Colonic mucosa (tissue), 4 donors: ENCODE measurements around the gene ATF7. TPM values are rescaled to one million over a fixed set of nuclear protein-coding genes. Genes with fewer than 3 reads are reported as not detected.
A peak's percentile ranks its signal among the peaks of the same experiment; 100 is the strongest.

ENCODE experiments used
- DNase-seq: peaks from one replicate; pipeline ENCODE4 v3.0.0-alpha.2; 2020
- H3K27ac ChIP-seq: fragments of 200-600 bp; one replicate; pipeline ENCODE4 v1.8.0; 2021
- H3K27me3 ChIP-seq: fragments of 200-600 bp; one replicate; pipeline ENCODE4 v1.8.0; 2021
- H3K36me3 ChIP-seq: fragments of 200-600 bp; one replicate; pipeline ENCODE4 v1.8.0; 2021
- H3K4me1 ChIP-seq: fragments of 200-600 bp; one replicate; pipeline ENCODE4 v1.8.0; 2021; ENCODE audit warnings: mild to moderate bottlenecking
- H3K4me3 ChIP-seq: fragments of 200-600 bp; one replicate; pipeline ENCODE4 v1.8.0; 2021
- H3K9ac ChIP-seq, 2 donors: one replicate each; pipeline ENCODE4 v1.7.0; 2013; ENCODE audit warnings: control low read depth in 2 of 2, low read depth in 2 of 2, low read length in 2 of 2
- H3K9me3 ChIP-seq: fragments of 200-600 bp; one replicate; pipeline ENCODE4 v1.8.0; 2021
- CTCF ChIP-seq: fragments of 200-600 bp; IDR thresholded peaks from one replicate; pipeline ENCODE4 v1.8.0; 2022; ENCODE audit warnings: antibody characterized with exemption, mild to moderate bottlenecking
- intact Hi-C: fragments of 100-400 bp; cut with DNase I; formaldehyde crosslinking; loops from one replicate; pipeline ENCODE4 v1.14.1; 2022
- total RNA-seq, 2 donors: library from RNA; stranded (reverse); fragmentation: NEBNext Ultra II Directional in 1 of 2; extraction: Animal tissue kit (Norgen Biotek cat#: 25700) in 1 of 2; gene quantifications; one replicate each; pipeline ENCODE4 v1.2.1, GENCODE V29; 2021
- donor health status: healthy.
- donor health status: DM: no; HTN: no; CAD: no.
- donor health status: DM: no; HTN: no; CAD: no.

Gene ATF7
- total RNA-seq, 2 donors from 2014 or later: 31.1 to 38.5 TPM

GRCh38 chr12:53500776-53501614 lies 125.2 kb downstream of the ATF7 start, which contains the start of gene TARBP2:
Gene TARBP2, plus strand, starts transcription at chr12:53501283. Its CDS starts 126 bp downstream, at chr12:53501409.
- Histone ChIP-seq H3K9ac (peak within 1 kb of the TSS; percentile 79 to 96), H3K36me3 (no peaks in the 10 kb centered on the region), H3K9me3 (no peaks in the 10 kb centered on the region), H3K27me3 (no peaks in the 10 kb centered on the region), H3K4me3 (peak within 1 kb of the TSS; percentile 69), H3K27ac (peak within 1 kb of the TSS; percentile 97), H3K4me1 (peaks cover 13% of the 10 kb centered on the region)
- intact Hi-C loops: loop anchor here (10.0 kb wide), 2 partner anchors 46 to 166 kb away; partner anchors contain the start of genes PCBP2 and SP7
- TF ChIP-seq CTCF: no peak
- peak; percentile 98 for DNase-seq

GRCh38 chr12:53500142-53500775 lies 125.9 kb downstream of the ATF7 start:
- H3K4me1 ChIP-seq: peaks cover 14% of the 10 kb centered on the region
- peak overlapping the region; percentile 69 for H3K4me3 ChIP-seq
- no peaks in the 10 kb centered on the region for H3K9me3 ChIP-seq
- TF ChIP-seq CTCF: no peak
- intact Hi-C loops: loop anchor here (10.0 kb wide), 2 partner anchors 45 to 165 kb away; partner anchors contain the start of genes PCBP2 and SP7
- H3K36me3 ChIP-seq: no peaks in the 10 kb centered on the region
- no peaks in the 10 kb centered on the region for H3K27me3 ChIP-seq
- H3K27ac ChIP-seq: peak overlapping the region; percentile 97
- H3K9ac ChIP-seq: peak overlapping the region; percentile 79 to 96
- DNase-seq: peak; percentile 62

GRCh38 chr12:53499266-53500141 lies 126.7 kb downstream of the ATF7 start, which contains the start of gene MAP3K12:
Gene MAP3K12, minus strand, starts transcription at chr12:53499458. Its CDS starts 12,067 bp downstream, at chr12:53487391.
- intact Hi-C loops: loop anchor here (10.0 kb wide), 2 partner anchors 45 to 165 kb away; partner anchors contain the start of genes PCBP2 and SP7

GRCh38 chr12:53498235-53498630 lies 127.9 kb downstream of the ATF7 start:
- H3K4me1 ChIP-seq: peaks cover 19% of the 10 kb centered on the region
- no peak for DNase-seq
- H3K9me3 ChIP-seq: no peaks in the 10 kb centered on the region
- peak overlapping the region in 1 of 2 donors; percentile 19 for H3K9ac ChIP-seq
- no peaks in the 10 kb centered on the region for H3K36me3 ChIP-seq
- intact Hi-C loops: no loop called here
- H3K27ac ChIP-seq: no peak overlapping the region
- no peaks in the 10 kb centered on the region for H3K27me3 ChIP-seq
- TF ChIP-seq CTCF: no peak
- no peak overlapping the region for H3K4me3 ChIP-seq

More at GRCh38 chr12:53499266-53500141, 126.7 kb downstream of the ATF7 start, which contains the start of gene MAP3K12:
- peaks cover 14% of the 10 kb centered on the region for H3K4me1 ChIP-seq
- H3K4me3 ChIP-seq: peak within 1 kb of the TSS; percentile 69
- no peak for TF ChIP-seq CTCF
- H3K36me3 ChIP-seq: no peaks in the 10 kb centered on the region
- no peaks in the 10 kb centered on the region for H3K9me3 ChIP-seq
- peak within 1 kb of the TSS; percentile 97 for H3K27ac ChIP-seq
- peak; percentile 69 for DNase-seq
- H3K9ac ChIP-seq: peak within 1 kb of the TSS; percentile 79 to 96
- H3K27me3 ChIP-seq: no peaks in the 10 kb centered on the region
